GM23338 (cell line): ENCODE measurements around the gene TRAK1. TPM values are rescaled to one million over a fixed set of nuclear protein-coding genes. Genes with fewer than 3 reads are reported as not detected.

Source experiments
- ATAC-seq: fragments of 200-7000 bp; cut with Tn5 transposase; 3 replicates; pipeline ENCODE4 v1.9.1; 2020
- DNase-seq: peaks from one replicate; pipeline ENCODE4 v3.0.0-alpha.2; 2015; ENCODE audit warnings: low spot score
- H2AFZ ChIP-seq: fragments of 200-600 bp; sonication (generic); 2 replicates; pipeline ENCODE4 v1.8.0; 2016; ENCODE audit warnings: antibody characterized with exemption, mild to moderate bottlenecking, moderate library complexity
- H3F3A ChIP-seq: fragments of 200-600 bp; sonication (generic); replicated peaks from 2 replicates; pipeline ENCODE4 v1.8.0; 2017; ENCODE audit warnings: antibody characterized with exemption, mixed run types, low read depth
- H3K27ac ChIP-seq: fragments of 200-600 bp; sonication (generic); 2 replicates; pipeline ENCODE4 v1.6.1; 2016; ENCODE audit warnings: low read depth
- H3K27me3 ChIP-seq: fragments of 200-600 bp; sonication (generic); 2 replicates; pipeline ENCODE4 v1.8.0; 2016; ENCODE audit warnings: mild to moderate bottlenecking, mixed run types, moderate library complexity; ENCODE audit not compliant: insufficient read depth
- H3K36me3 ChIP-seq: fragments of 200-600 bp; sonication (generic); 2 replicates; pipeline ENCODE4 v1.8.0; 2016; ENCODE audit warnings: mild to moderate bottlenecking; ENCODE audit not compliant: insufficient read depth
- H3K4me1 ChIP-seq: fragments of 200-600 bp; sonication (generic); 2 replicates; pipeline ENCODE4 v1.8.0; 2016; ENCODE audit warnings: mild to moderate bottlenecking, moderate library complexity; ENCODE audit not compliant: insufficient read depth
- H3K4me2 ChIP-seq: fragments of 200-600 bp; sonication (generic); 2 replicates; pipeline ENCODE4 v1.7.1; 2017; ENCODE audit warnings: mixed run types
- H3K4me3 ChIP-seq: fragments of 200-600 bp; sonication (generic); 2 replicates; pipeline ENCODE4 v1.6.1; 2016; ENCODE audit warnings: mixed run types
- H3K79me2 ChIP-seq: fragments of 200-600 bp; sonication (generic); replicated peaks from 2 replicates; pipeline ENCODE4 v1.8.0; 2017; ENCODE audit warnings: mild to moderate bottlenecking; ENCODE audit not compliant: insufficient read depth
- H3K9me2 ChIP-seq: fragments of 200-600 bp; sonication (generic); 2 replicates; pipeline ENCODE4 v1.8.0; 2017; ENCODE audit not compliant: insufficient read depth
- H4K20me1 ChIP-seq: fragments of 200-600 bp; sonication (generic); replicated peaks from 2 replicates; pipeline ENCODE4 v1.8.0; 2017; ENCODE audit warnings: mild to moderate bottlenecking; ENCODE audit not compliant: insufficient read depth
- H3K27ac Mint-ChIP-seq: 2 replicates; pipeline ENCODE4 v1.8.0; 2020; ENCODE audit warnings: inconsistent platforms, mild to moderate bottlenecking, moderate library complexity, mixed read lengths
- H3K27me3 Mint-ChIP-seq: 3 replicates; pipeline ENCODE4 v1.8.0; 2022; ENCODE audit warnings: low read depth, mild to moderate bottlenecking, moderate library complexity, mixed read lengths, inconsistent platforms; ENCODE audit not compliant: insufficient read depth, poor library complexity
- H3K36me3 Mint-ChIP-seq: 3 replicates; pipeline ENCODE4 v1.8.0; 2021; ENCODE audit warnings: low read depth, mild to moderate bottlenecking, inconsistent platforms, moderate library complexity, mixed read lengths
- H3K4me1 Mint-ChIP-seq: 3 replicates; pipeline ENCODE4 v1.8.0; 2020; ENCODE audit warnings: mild to moderate bottlenecking, inconsistent platforms, mixed read lengths
- H3K4me3 Mint-ChIP-seq: 3 replicates; pipeline ENCODE4 v1.8.0; 2021; ENCODE audit warnings: moderate library complexity, mild to moderate bottlenecking, inconsistent platforms, mixed read lengths
- H3K9me3 Mint-ChIP-seq: 3 replicates; pipeline ENCODE4 v1.8.0; 2020; ENCODE audit warnings: moderate library complexity, mild to moderate bottlenecking, inconsistent platforms, mixed read lengths
- CREB1 ChIP-seq: fragments of 250-450 bp; sonication (Bioruptor Pico); IDR thresholded peaks from 2 replicates; pipeline ENCODE4 v1.5.0; 2020; ENCODE audit warnings: low read depth, mild to moderate bottlenecking, moderate library complexity
- EZH2 ChIP-seq: fragments of 200-600 bp; sonication (generic); IDR thresholded peaks from one replicate; pipeline ENCODE4 v1.8.0; 2017; ENCODE audit warnings: antibody characterized with exemption, mild to moderate bottlenecking, low read depth; ENCODE audit not compliant: unreplicated experiment
- EZH2phosphoT487 ChIP-seq: fragments of 200-600 bp; sonication (generic); IDR thresholded peaks from one replicate; pipeline ENCODE4 v1.8.1; 2018; ENCODE audit warnings: antibody characterized with exemption; ENCODE audit not compliant: unreplicated experiment
- JUNB ChIP-seq: IDR thresholded peaks from one replicate; pipeline ENCODE4 v1.6.1; 2016; ENCODE audit warnings: antibody characterized with exemption; ENCODE audit not compliant: unreplicated experiment
- NANOG ChIP-seq: IDR thresholded peaks from 2 replicates; pipeline ENCODE4 v1.6.1; 2016; ENCODE audit warnings: antibody characterized with exemption, borderline replicate concordance
- POLR2AphosphoS5 ChIP-seq: IDR thresholded peaks from 2 replicates; pipeline ENCODE4 v1.6.1; 2016; ENCODE audit warnings: antibody characterized with exemption, low read depth
- REST ChIP-seq: IDR thresholded peaks from one replicate; pipeline ENCODE4 v1.6.1; 2018; ENCODE audit warnings: antibody characterized with exemption; ENCODE audit not compliant: unreplicated experiment
- STAT1 ChIP-seq: IDR thresholded peaks from one replicate; pipeline ENCODE4 v1.6.1; 2016; ENCODE audit warnings: antibody characterized with exemption; ENCODE audit not compliant: unreplicated experiment
- ZNF114 ChIP-seq: fragments of 250-450 bp; sonication (Bioruptor Pico); IDR thresholded peaks from 2 replicates; pipeline ENCODE4 v1.5.0; 2020; ENCODE audit warnings: mild to moderate bottlenecking, moderate library complexity
- ZNF331 ChIP-seq: fragments of 250-450 bp; sonication (Bioruptor Pico); IDR thresholded peaks from 2 replicates; pipeline ENCODE4 v1.5.0; 2020; ENCODE audit warnings: low read depth, mild to moderate bottlenecking, moderate library complexity
- ZNF462 ChIP-seq: fragments of 250-450 bp; sonication (Bioruptor Pico); IDR thresholded peaks from 2 replicates; pipeline ENCODE4 v1.5.0; 2020; ENCODE audit warnings: mild to moderate bottlenecking, moderate library complexity
- polyA plus RNA-seq: library from polyadenylated mRNA; unstranded; fragments of >200 nt; fragmentation: Nextera tagmentation; extraction: Ambion mirVana; gene quantifications from 2 replicates; pipeline ENCODE4 v1.2.1, GENCODE V29; 2016
- total RNA-seq: library from RNA; depleted of rRNA; stranded (reverse); fragments of >200 nt; shearing (Covaris generic); gene quantifications from 2 replicates; pipeline ENCODE4 v1.2.3, GENCODE V29; 2014
- TF ChIP-seq, protein P1 (sequence below), 2 experiments: fragments of 200-600 bp in 1 of 2; sonication (generic) in 1 of 2; conservative IDR thresholded peaks; 2 replicates each; pipeline versions ENCODE4 v1.5.1 to v1.6.1; 2016 to 2017; ENCODE audit warnings: antibody characterized with exemption in 2 of 2, low read depth in 2 of 2, mild to moderate bottlenecking in 2 of 2, moderate library complexity in 1 of 2
- TF ChIP-seq, protein P2 (sequence below): IDR thresholded peaks from 2 replicates; pipeline ENCODE4 v1.6.1; 2016; ENCODE audit warnings: antibody characterized with exemption

The TRAK1 gene
- total and polyA plus RNA-seq, 2 experiments from 2014 or later: 13.4 to 47.4 TPM

- H3K27ac Mint-ChIP-seq: peak overlapping the region; percentile 70
These were observed 31.3 kb downstream of the TRAK1 start for GRCh38 chr3:42122261-42123011.

More at GRCh38 chr3:42122261-42123011, 31.3 kb downstream of the TRAK1 start:
- 0 out of 2 replicates have a peak overlapping the region, but pooled peaks have one; percentile 2 for H3K4me2 ChIP-seq
- H3K4me1 Mint-ChIP-seq: peaks cover 26% of the 10 kb centered on the region
- no peaks in the 10 kb centered on the region for H3F3A ChIP-seq
- H2AFZ ChIP-seq: no peak overlapping the region
- H3K36me3 ChIP-seq: no peaks in the 10 kb centered on the region
- no peaks in the 10 kb centered on the region for H3K9me3 Mint-ChIP-seq
- ATAC-seq: no peak
- DNase-seq: no peak
- peaks cover 4% of the 10 kb centered on the region; the same call in 2 of the 3 replicates for H3K36me3 Mint-ChIP-seq
- peaks cover 10% of the 10 kb centered on the region; the same call in 1 of the 2 replicates for H3K4me1 ChIP-seq
- H3K27me3 ChIP-seq: no peaks in the 10 kb centered on the region
- H3K9me2 ChIP-seq: no peaks in the 10 kb centered on the region
- H3K79me2 ChIP-seq: peaks cover 4% of the 10 kb centered on the region; the same call in 1 of the 2 replicates
- TF ChIP-seq, protein P1, sequence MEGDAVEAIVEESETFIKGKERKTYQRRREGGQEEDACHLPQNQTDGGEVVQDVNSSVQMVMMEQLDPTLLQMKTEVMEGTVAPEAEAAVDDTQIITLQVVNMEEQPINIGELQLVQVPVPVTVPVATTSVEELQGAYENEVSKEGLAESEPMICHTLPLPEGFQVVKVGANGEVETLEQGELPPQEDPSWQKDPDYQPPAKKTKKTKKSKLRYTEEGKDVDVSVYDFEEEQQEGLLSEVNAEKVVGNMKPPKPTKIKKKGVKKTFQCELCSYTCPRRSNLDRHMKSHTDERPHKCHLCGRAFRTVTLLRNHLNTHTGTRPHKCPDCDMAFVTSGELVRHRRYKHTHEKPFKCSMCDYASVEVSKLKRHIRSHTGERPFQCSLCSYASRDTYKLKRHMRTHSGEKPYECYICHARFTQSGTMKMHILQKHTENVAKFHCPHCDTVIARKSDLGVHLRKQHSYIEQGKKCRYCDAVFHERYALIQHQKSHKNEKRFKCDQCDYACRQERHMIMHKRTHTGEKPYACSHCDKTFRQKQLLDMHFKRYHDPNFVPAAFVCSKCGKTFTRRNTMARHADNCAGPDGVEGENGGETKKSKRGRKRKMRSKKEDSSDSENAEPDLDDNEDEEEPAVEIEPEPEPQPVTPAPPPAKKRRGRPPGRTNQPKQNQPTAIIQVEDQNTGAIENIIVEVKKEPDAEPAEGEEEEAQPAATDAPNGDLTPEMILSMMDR (conservative IDR thresholded peaks at IDR 0.05; ENCODE audit: low read depth in 2 of 2): no peak
- TF ChIP-seq REST: no peak
- TF ChIP-seq ZNF114 (CRISPR knock-in tag): no peak
- TF ChIP-seq STAT1: no peak
- TF ChIP-seq ZNF331 (CRISPR knock-in tag): no peak
- TF ChIP-seq NANOG: no peak
- TF ChIP-seq, protein P2, sequence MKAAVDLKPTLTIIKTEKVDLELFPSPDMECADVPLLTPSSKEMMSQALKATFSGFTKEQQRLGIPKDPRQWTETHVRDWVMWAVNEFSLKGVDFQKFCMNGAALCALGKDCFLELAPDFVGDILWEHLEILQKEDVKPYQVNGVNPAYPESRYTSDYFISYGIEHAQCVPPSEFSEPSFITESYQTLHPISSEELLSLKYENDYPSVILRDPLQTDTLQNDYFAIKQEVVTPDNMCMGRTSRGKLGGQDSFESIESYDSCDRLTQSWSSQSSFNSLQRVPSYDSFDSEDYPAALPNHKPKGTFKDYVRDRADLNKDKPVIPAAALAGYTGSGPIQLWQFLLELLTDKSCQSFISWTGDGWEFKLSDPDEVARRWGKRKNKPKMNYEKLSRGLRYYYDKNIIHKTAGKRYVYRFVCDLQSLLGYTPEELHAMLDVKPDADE: no peak
- TF ChIP-seq EZH2phosphoT487: no peak
- no peak for TF ChIP-seq JUNB
- no peak for TF ChIP-seq CREB1 (CRISPR knock-in tag)
- TF ChIP-seq POLR2AphosphoS5: no peak
- TF ChIP-seq EZH2: no peak
- no peak for TF ChIP-seq ZNF462
- H3K4me3 ChIP-seq: no peak overlapping the region
- 0 out of 2 replicates have a peak, but pooled peaks cover 3% of the 10 kb centered on the region for H4K20me1 ChIP-seq
- no peaks in the 10 kb centered on the region for H3K27me3 Mint-ChIP-seq
- no peak overlapping the region for H3K4me3 Mint-ChIP-seq
- H3K27ac ChIP-seq: 0 out of 2 replicates have a peak overlapping the region, but pooled peaks have one; percentile 63
